HEK293 (cell line): Measurements from ENCODE around the gene AGPAT4.

ENCODE experiments used
- CTCF ChIA-PET: fragments of 350-600 bp; formaldehyde crosslinking; extraction: SDS; loops from one replicate; lab custom pipeline; 2021; ENCODE audit warnings: antibody characterized with exemption; lab: Yijun Ruan, JAX
- POLR2A ChIA-PET: fragments of 300-600 bp; formaldehyde crosslinking; extraction: SDS; loops from one replicate; lab custom pipeline; 2020; ENCODE audit warnings: antibody characterized with exemption, inconsistent platforms; lab: Yijun Ruan, JAX
- H3K27ac ChIP-seq: fragments of 200-500 bp; sonication (Bioruptor generic); 2 replicates; pipeline ENCODE4 v1.5.1; 2014; ENCODE audit warnings: low read depth, low read length, control low read depth, inconsistent platforms; ENCODE audit errors: extremely low read depth
- H3K36me3 ChIP-seq, 2 experiments: fragments of 200-500 bp in 1 of 2; sonication (Bioruptor generic) in 1 of 2; 1 replicate in 1 of 2; 2 replicates in 1 of 2; pipeline ENCODE4 v1.5.1; 2014 to 2017; ENCODE audit warnings: inconsistent platforms in 2 of 2, low read length in 2 of 2; ENCODE audit not compliant: control insufficient read depth in 2 of 2, insufficient read depth in 1 of 2
- H3K4me1 ChIP-seq: fragments of 200-500 bp; sonication (Bioruptor generic); 2 replicates; pipeline ENCODE4 v1.5.1; 2014; ENCODE audit warnings: mild to moderate bottlenecking, low read length, inconsistent platforms; ENCODE audit not compliant: control insufficient read depth, insufficient read depth
- H3K4me3 ChIP-seq: 2 replicates; pipeline ENCODE4 v1.5.1; 2011; ENCODE audit warnings: low read depth, mild to moderate bottlenecking, control low read depth, low read length, moderate library complexity
- H3K9me3 ChIP-seq: fragments of 200-500 bp; sonication (Bioruptor generic); 2 replicates; pipeline ENCODE4 v1.5.1; 2014; ENCODE audit warnings: low read depth, low read length, inconsistent platforms; ENCODE audit not compliant: control insufficient read depth, insufficient read depth
- HIC1 ChIP-seq: fragments of 450-650 bp; formaldehyde crosslinking; IDR thresholded peaks from 2 replicates; pipeline ENCODE4 v1.5.1; 2016; ENCODE audit warnings: missing biosample characterization, missing genetic modification characterization
- KLF16 ChIP-seq: fragments of 450-650 bp; formaldehyde crosslinking; IDR thresholded peaks from 2 replicates; pipeline ENCODE4 v1.5.1; 2017; ENCODE audit warnings: missing biosample characterization, missing genetic modification characterization
- OSR2 ChIP-seq: fragments of 450-650 bp; formaldehyde crosslinking; IDR thresholded peaks from 2 replicates; pipeline ENCODE4 v1.5.1; 2016; ENCODE audit warnings: missing biosample characterization, missing genetic modification characterization
- ZBTB11 ChIP-seq: fragments of 450-650 bp; formaldehyde crosslinking; conservative IDR thresholded peaks from 2 replicates; pipeline ENCODE4 v1.5.1; 2016; ENCODE audit warnings: low read depth, missing biosample characterization, missing genetic modification characterization
- ZFP69B ChIP-seq: fragments of 450-650 bp; formaldehyde crosslinking; IDR thresholded peaks from 2 replicates; pipeline ENCODE4 v1.5.1; 2016; ENCODE audit warnings: missing biosample characterization, missing genetic modification characterization
- ZNF121 ChIP-seq: fragments of 450-650 bp; formaldehyde crosslinking; IDR thresholded peaks from 2 replicates; pipeline ENCODE4 v1.5.1; 2016; ENCODE audit warnings: missing biosample characterization, missing genetic modification characterization
- ZNF148 ChIP-seq: fragments of 450-650 bp; formaldehyde crosslinking; IDR thresholded peaks from 2 replicates; pipeline ENCODE4 v1.5.0; 2017; ENCODE audit warnings: missing biosample characterization, missing genetic modification characterization, borderline replicate concordance
- ZNF274 ChIP-seq, 2 experiments: fragments of 200-500 bp in 1 of 2; fragments of 450-650 bp in 1 of 2; sonication (Bioruptor generic) in 1 of 2; formaldehyde crosslinking in 1 of 2; IDR thresholded peaks; 2 replicates each; pipeline versions ENCODE4 v1.5.1 to v1.6.1; 2014 to 2016; ENCODE audit warnings: borderline replicate concordance in 1 of 2, inconsistent platforms in 1 of 2, low read length in 1 of 2, missing biosample characterization in 1 of 2, missing genetic modification characterization in 1 of 2
- ZNF292 ChIP-seq: fragments of 450-650 bp; formaldehyde crosslinking; IDR thresholded peaks from 2 replicates; pipeline ENCODE4 v1.5.1; 2016; ENCODE audit warnings: low read depth, missing biosample characterization, missing genetic modification characterization, borderline replicate concordance
- ZNF311 ChIP-seq: fragments of 450-650 bp; formaldehyde crosslinking; IDR thresholded peaks from 2 replicates; pipeline ENCODE4 v1.5.1; 2017; ENCODE audit warnings: missing biosample characterization, missing genetic modification characterization, borderline replicate concordance
- ZNF354C ChIP-seq: fragments of 450-650 bp; formaldehyde crosslinking; IDR thresholded peaks from 2 replicates; pipeline ENCODE4 v1.5.1; 2016; ENCODE audit warnings: missing biosample characterization, missing genetic modification characterization, low read depth, borderline replicate concordance
- ZNF521 ChIP-seq: fragments of 450-650 bp; formaldehyde crosslinking; IDR thresholded peaks from 2 replicates; pipeline ENCODE4 v1.5.1; 2017; ENCODE audit warnings: missing biosample characterization, mild to moderate bottlenecking, missing genetic modification characterization
- ZNF558 ChIP-seq: fragments of 450-650 bp; formaldehyde crosslinking; IDR thresholded peaks from 2 replicates; pipeline ENCODE4 v1.5.1; 2016; ENCODE audit warnings: missing biosample characterization, missing genetic modification characterization
- TF ChIP-seq, protein P1 (sequence below): fragments of 450-650 bp; IDR thresholded peaks from 2 replicates; pipeline ENCODE4 v1.5.1; 2018; ENCODE audit warnings: missing biosample characterization, mild to moderate bottlenecking, missing genetic modification characterization
- TF ChIP-seq, protein P2 (sequence below): fragments of 450-650 bp; formaldehyde crosslinking; IDR thresholded peaks from 2 replicates; pipeline ENCODE4 v1.5.1; 2017; ENCODE audit warnings: missing biosample characterization, missing genetic modification characterization
- TF ChIP-seq, protein P3 (sequence below): fragments of 450-650 bp; formaldehyde crosslinking; IDR thresholded peaks from 2 replicates; pipeline ENCODE4 v1.5.1; 2016; ENCODE audit warnings: missing biosample characterization, missing genetic modification characterization, low read depth

AGPAT4 gene

DNA sequence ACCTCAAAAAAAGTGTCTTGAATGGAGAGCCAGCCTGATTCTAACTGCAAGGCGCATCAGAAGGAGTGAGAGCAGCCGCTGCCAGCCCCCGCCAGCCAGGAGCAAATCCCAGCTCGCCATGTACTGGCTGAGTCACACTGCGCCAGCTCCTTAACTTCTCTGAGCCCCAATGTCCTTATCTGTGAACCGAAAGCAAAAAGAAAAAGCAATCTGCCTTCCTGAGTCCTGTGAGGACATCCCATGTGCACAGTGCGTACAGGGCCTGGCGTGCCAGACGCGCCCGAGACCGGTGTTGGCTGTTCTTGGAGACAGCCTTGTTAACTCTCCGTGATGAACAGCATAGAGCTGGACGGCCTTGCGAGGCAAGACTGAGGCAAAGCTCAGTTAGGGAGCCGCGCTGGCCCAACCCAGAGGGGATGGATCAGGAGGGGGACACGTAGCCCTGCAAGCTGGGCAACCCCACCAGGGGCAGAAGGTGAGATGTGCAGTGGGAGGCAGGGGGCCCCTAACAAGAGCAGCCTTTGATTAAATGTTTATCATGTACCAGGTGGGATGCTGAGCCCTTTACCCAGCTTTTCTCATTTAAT is 122.7 kb downstream of the AGPAT4 start:
- ChIA-PET CTCF (interaction anchor here (0.6 to 1.1 kb wide), 4 partner anchors 9 to 219 kb away, joined by 4 to 6 read pairs (median 4); no protein-coding TSS in a partner anchor), POLR2A (interaction anchor here (1.2 kb wide), 1 partner anchor 123 kb away, joined by 4 read pairs; the partner anchor contains the start of gene AGPAT4)
- H3K27ac ChIP-seq = no peak overlapping the region
- no peak overlapping the region for H3K4me3 ChIP-seq
- H3K9me3 ChIP-seq = no peaks in the 10 kb centered on the region
- H3K36me3 ChIP-seq = peaks cover 0 to 71% of the 10 kb centered on the region in 2 experiments; a peak in 1 of 3 replicates
- H3K4me1 ChIP-seq = no peaks in the 10 kb centered on the region
- TF ChIP-seq ZBTB11 (tag by site-specific recombination) = no peak
- no peak for TF ChIP-seq ZNF354C (tag by site-specific recombination)
- TF ChIP-seq, all 188 proteins: peak for 0

DNA sequence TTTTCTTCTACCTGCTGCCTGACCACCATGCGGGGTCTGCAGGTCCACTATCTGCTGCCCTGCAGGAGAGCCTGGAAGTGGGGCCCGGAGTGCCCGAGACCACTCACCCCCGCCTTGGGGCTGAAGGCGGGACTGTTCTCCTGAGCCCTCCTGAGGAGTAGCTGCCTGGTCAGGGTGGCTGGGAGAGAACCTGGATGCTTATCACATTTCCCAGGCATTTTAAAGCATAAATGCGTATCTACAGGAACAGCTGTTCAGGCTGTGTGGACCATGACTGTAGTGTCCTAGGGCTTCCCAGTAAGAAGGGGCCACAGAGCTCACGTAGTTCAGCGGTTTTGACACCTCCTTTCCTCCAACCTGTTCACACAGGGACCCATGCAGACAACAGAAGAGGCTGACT is 123.3 kb downstream of the AGPAT4 start:
- Histone ChIP-seq H3K36me3 (peaks cover 0 to 70% of the 10 kb centered on the region in 2 experiments; a peak in 1 of 3 replicates), H3K27ac (no peak overlapping the region), H3K4me3 (no peak overlapping the region), H3K4me1 (no peaks in the 10 kb centered on the region), H3K9me3 (no peaks in the 10 kb centered on the region)
- POLR2A ChIA-PET = interaction anchor here (1.2 kb wide), 1 partner anchor 123 kb away, joined by 4 read pairs; the partner anchor contains the start of gene AGPAT4
- CTCF ChIA-PET = interaction anchor here (0.6 to 1.1 kb wide), 4 partner anchors 9 to 220 kb away, joined by 4 to 6 read pairs (median 4); no protein-coding TSS in a partner anchor
- no peak for TF ChIP-seq ZFP69B (tag by site-specific recombination)
- TF ChIP-seq, protein P1, sequence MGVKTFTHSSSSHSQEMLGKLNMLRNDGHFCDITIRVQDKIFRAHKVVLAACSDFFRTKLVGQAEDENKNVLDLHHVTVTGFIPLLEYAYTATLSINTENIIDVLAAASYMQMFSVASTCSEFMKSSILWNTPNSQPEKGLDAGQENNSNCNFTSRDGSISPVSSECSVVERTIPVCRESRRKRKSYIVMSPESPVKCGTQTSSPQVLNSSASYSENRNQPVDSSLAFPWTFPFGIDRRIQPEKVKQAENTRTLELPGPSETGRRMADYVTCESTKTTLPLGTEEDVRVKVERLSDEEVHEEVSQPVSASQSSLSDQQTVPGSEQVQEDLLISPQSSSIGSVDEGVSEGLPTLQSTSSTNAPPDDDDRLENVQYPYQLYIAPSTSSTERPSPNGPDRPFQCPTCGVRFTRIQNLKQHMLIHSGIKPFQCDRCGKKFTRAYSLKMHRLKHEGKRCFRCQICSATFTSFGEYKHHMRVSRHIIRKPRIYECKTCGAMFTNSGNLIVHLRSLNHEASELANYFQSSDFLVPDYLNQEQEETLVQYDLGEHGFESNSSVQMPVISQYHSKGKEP (tag by site-specific recombination) = no peak
- TF ChIP-seq ZNF121 (tag by site-specific recombination) = no peak
- TF ChIP-seq ZNF311 (tag by site-specific recombination) = no peak
- TF ChIP-seq ZNF148 (tag by site-specific recombination) = no peak
- no peak for TF ChIP-seq ZNF354C (tag by site-specific recombination)
- TF ChIP-seq ZNF521 = no peak
- TF ChIP-seq, protein P2, sequence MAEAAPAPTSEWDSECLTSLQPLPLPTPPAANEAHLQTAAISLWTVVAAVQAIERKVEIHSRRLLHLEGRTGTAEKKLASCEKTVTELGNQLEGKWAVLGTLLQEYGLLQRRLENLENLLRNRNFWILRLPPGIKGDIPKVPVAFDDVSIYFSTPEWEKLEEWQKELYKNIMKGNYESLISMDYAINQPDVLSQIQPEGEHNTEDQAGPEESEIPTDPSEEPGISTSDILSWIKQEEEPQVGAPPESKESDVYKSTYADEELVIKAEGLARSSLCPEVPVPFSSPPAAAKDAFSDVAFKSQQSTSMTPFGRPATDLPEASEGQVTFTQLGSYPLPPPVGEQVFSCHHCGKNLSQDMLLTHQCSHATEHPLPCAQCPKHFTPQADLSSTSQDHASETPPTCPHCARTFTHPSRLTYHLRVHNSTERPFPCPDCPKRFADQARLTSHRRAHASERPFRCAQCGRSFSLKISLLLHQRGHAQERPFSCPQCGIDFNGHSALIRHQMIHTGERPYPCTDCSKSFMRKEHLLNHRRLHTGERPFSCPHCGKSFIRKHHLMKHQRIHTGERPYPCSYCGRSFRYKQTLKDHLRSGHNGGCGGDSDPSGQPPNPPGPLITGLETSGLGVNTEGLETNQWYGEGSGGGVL (tag by site-specific recombination) = no peak
- TF ChIP-seq ZNF558 (tag by site-specific recombination) = no peak
- no peak for TF ChIP-seq ZNF292 (tag by site-specific recombination)
- no peak for TF ChIP-seq ZNF274 (IDR thresholded peaks at IDR 0.05; ENCODE audit: low read length)
- TF ChIP-seq ZNF274 (tag by site-specific recombination; IDR thresholded peaks at IDR 0.05; ENCODE audit: borderline replicate concordance) = no peak
- TF ChIP-seq, protein P3, sequence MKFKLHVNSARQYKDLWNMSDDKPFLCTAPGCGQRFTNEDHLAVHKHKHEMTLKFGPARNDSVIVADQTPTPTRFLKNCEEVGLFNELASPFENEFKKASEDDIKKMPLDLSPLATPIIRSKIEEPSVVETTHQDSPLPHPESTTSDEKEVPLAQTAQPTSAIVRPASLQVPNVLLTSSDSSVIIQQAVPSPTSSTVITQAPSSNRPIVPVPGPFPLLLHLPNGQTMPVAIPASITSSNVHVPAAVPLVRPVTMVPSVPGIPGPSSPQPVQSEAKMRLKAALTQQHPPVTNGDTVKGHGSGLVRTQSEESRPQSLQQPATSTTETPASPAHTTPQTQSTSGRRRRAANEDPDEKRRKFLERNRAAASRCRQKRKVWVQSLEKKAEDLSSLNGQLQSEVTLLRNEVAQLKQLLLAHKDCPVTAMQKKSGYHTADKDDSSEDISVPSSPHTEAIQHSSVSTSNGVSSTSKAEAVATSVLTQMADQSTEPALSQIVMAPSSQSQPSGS (tag by site-specific recombination) = no peak
- no peak for TF ChIP-seq KLF16 (tag by site-specific recombination)
- no peak for TF ChIP-seq OSR2 (tag by site-specific recombination)
- TF ChIP-seq HIC1 (tag by site-specific recombination) = no peak
